ENCODE results near the gene LARGE1. TPM values are rescaled to one million over a fixed set of nuclear protein-coding genes. Genes with fewer than 3 reads are reported as not detected.

LARGE1 gene
- total and polyA plus RNA-seq, 2 of the 8 experiments (the other 6 are each of a cell fraction or from before 2014, with no cell fraction given), result 43.7 to 83.0 TPM

GRCh38 chr22:33431300-33431699 is 489.0 kb downstream of the LARGE1 start:
- Histone ChIP-seq H2AK5ac (ENCODE audit: low read depth, low read length) (no peak overlapping the region), H3K27me3 (replicated peaks in 1 of 4; ENCODE audit: control insufficient read depth in 3 of 4, extremely low read depth in 1 of 4, insufficient read depth in 3 of 4, low read length in 3 of 4) (no peaks in the 10 kb centered on the region), H3K79me2 (ENCODE audit: control insufficient read depth in 1 of 2, insufficient read depth in 2 of 2, low read length in 2 of 2) (no peaks in the 10 kb centered on the region), H2BK12ac (ENCODE audit: low read depth, low read length) (no peak overlapping the region), H2BK5ac (ENCODE audit: low read depth, low read length) (no peak overlapping the region), H3K23ac (ENCODE audit: insufficient read length) (no peak overlapping the region), H3K56ac (replicated peaks; ENCODE audit: insufficient read length, low read depth, low read length) (no peak overlapping the region), H3K18ac (ENCODE audit: extremely low read depth, low read length) (no peak overlapping the region), H3K4me1 (replicated peaks in 1 of 4; ENCODE audit: control insufficient read depth in 3 of 4, insufficient read depth in 4 of 4, low read length in 3 of 4) (peaks cover 0 to 2% (median 0%) of the 10 kb centered on the region in 4 experiments; a peak in 2 of 7 replicates), H3K14ac (ENCODE audit: insufficient read length) (no peak overlapping the region), H2BK15ac (ENCODE audit: low read length) (no peak overlapping the region), H4K91ac (replicated peaks; ENCODE audit: insufficient read length, low read length) (no peak overlapping the region), H3K23me2 (ENCODE audit: low read depth, low read length) (no peaks in the 10 kb centered on the region), H3K9me3 (ENCODE audit: insufficient read depth in 2 of 2, low read depth in 1 of 2, low read length in 1 of 2) (no peaks in the 10 kb centered on the region), H3K4me3 (ENCODE audit: extremely low read depth in 1 of 4, insufficient read depth in 2 of 4, low read depth in 3 of 4, low read length in 4 of 4) (no peak overlapping the region), H4K5ac (ENCODE audit: insufficient read length, low read depth, low read length) (no peak overlapping the region), H3K36me3 (ENCODE audit: control insufficient read depth in 2 of 4, insufficient read depth in 4 of 4, low read length in 3 of 4) (peaks cover 0 to 7% (median 3%) of the 10 kb centered on the region in 4 experiments; a peak in 2 of 8 replicates), H2AFZ (ENCODE audit: low read length) (no peak overlapping the region), H3K4me2 (ENCODE audit: insufficient read depth in 1 of 2, low read depth in 2 of 2, low read length in 2 of 2) (no peak overlapping the region), H4K20me1 (replicated peaks in 1 of 2; ENCODE audit: control insufficient read depth in 1 of 2, insufficient read depth in 2 of 2, low read length in 2 of 2) (peaks cover 0 to 4% of the 10 kb centered on the region in 2 experiments), H3K27ac (ENCODE audit: low read depth, low read length) (no peak overlapping the region), H4K8ac (ENCODE audit: extremely low read depth, insufficient read depth, low read length) (no peak overlapping the region), H3K79me1 (ENCODE audit: low read depth, low read length) (no peaks in the 10 kb centered on the region), H3K4ac (replicated peaks; ENCODE audit: insufficient read length, low read depth, low read length) (no peak overlapping the region), H2BK20ac (ENCODE audit: low read length) (no peak overlapping the region), H2BK120ac (replicated peaks; ENCODE audit: low read depth, low read length) (no peak overlapping the region), H3K9ac (replicated peaks in 1 of 4; ENCODE audit: extremely low read depth in 1 of 4, low read depth in 3 of 4, low read length in 3 of 4) (no peak overlapping the region)
- no peak for DNase-seq (ENCODE audit: low read depth in 1 of 2, low spot score in 2 of 2)
- WGBS, 2 experiments (ENCODE audit: extremely low coverage in 1 of 2, insufficient coverage in 1 of 2, insufficient read length in 1 of 2, insufficient replicate concordance in 2 of 2, low coverage in 1 of 2, low lambda C conversion rate in 2 of 2, missing lambda C conversion rate in 1 of 2), result 97% methylated on average over 3 of the region's 3 CpGs; no CpG with 5 or more reads in 1 of the 2 experiments
- CTCF ChIA-PET (ENCODE audit: partially characterized antibody), result no interaction called here
- TF ChIP-seq GABPA (IDR thresholded peaks at IDR 0.05; ENCODE audit: borderline replicate concordance, insufficient read depth, low read length) (no peak), SUZ12 (IDR thresholded peaks at IDR 0.05; ENCODE audit: low read length) (no peak), EZH2 (IDR thresholded peaks at IDR 0.05; ENCODE audit: low read depth, low read length, severe bottlenecking) (no peak), HDAC2 (IDR thresholded peaks at IDR 0.05; ENCODE audit: borderline replicate concordance in 1 of 2, low read depth in 2 of 2, low read length in 2 of 2) (no peak), RBBP5 (IDR thresholded peaks at IDR 0.05; ENCODE audit: borderline replicate concordance, low read depth, low read length) (no peak), BRCA1 (IDR thresholded peaks at IDR 0.05; ENCODE audit: low read depth, low read length) (no peak), CREB1 (IDR thresholded peaks at IDR 0.05) (no peak), CEBPB (IDR thresholded peaks at IDR 0.05; ENCODE audit: low read depth, low read length) (no peak), GTF2F1 (IDR thresholded peaks at IDR 0.05; ENCODE audit: borderline replicate concordance, low read depth, low read length) (no peak), MAFK (IDR thresholded peaks at IDR 0.05; ENCODE audit: low read depth, low read length) (no peak), TAF7 (optimal IDR thresholded peaks at IDR 0.05; ENCODE audit: borderline replicate concordance, low read depth, low read length) (no peak)
- no peak for FAIRE-seq
- POLR2A ChIA-PET (ENCODE audit: partially characterized antibody), result no interaction called here
